Measurements from ENCODE around the gene CRELD1.
"Not testable (repeated sequence)": the region's sequence is repeated elsewhere in the genome, so short reads cannot be mapped to it uniquely, and the experiment has no call there.

The CRELD1 gene

DNA sequence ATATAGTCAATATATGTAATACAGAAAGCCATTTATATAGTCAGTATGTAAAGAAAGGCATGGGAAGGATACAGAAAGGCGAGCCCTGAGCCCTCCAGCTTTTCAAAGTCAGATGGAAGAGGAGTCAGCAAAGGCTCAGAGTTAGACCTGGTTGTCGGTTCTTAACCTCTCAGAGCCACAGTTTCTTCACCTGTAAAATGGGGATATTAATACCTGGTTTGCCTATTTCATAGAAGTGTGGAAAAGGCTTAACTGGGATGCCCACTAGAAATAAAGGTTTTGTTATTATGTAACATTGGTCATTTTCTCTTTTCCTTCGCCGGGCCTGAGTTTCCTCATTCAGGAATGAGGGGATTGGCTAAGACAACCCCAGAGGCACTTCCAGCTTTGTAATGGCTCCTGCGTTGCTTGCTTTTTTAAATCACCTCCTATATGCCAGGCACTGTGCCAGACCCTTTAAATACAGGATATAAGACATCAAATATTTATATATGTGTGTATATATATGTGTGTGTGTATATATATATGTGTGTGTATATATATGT lies 2.4 kb downstream of the CRELD1 start:
- DNase-seq: peak; percentile 42 to 47

DNA sequence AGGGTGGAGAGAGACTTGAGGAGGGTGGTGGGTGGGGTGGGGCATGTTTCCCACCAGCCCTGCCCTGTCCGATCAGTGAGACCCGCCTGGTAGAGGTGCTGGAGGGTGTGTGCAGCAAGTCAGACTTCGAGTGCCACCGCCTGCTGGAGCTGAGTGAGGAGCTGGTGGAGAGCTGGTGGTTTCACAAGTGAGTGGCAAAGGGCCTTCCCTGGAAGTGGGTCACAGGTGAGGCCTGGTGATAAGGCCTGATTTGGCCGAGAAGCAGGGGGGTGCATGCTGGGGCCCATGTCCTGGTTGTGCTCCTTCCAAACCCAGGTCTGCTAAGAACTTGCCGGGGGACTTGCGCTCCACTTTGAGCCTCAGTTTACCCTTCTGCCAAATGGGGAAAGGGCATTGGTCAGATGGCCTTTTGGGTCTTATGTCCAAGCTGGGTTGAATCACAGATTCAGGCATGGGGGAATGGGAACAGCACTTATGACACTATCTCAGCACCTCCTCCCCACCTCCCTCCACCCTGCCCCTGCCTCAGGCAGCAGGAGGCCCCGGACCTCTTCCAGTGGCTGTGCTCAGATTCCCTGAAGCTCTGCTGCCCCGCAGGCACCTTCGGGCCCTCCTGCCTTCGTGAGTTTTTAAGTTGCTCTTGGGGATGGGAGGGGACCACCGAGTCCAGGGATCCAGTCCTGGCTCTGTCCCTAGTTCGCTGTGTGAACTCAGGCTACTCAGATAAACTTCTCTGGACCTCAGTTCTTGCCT lies 4.0 kb downstream of the CRELD1 start:
- no peak for DNase-seq

DNA sequence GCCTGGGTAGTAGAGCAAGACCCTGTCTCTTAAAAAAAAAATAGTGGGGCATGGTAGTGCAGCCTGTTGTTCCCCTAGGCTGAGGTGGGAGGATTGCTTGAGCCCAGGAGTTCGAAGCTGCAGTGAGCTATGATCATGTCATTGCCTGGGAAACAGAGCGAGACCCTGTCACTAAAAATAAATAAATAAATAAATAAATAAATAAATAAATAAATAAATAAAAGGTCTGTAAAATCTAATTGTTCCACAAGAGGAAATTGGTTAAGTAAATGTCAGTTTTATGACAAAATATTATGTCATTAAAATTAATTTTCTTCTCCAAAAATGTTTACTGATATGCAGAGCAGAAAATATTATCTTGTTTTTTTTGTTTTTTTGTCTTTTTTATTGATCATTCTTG lies 5.3 kb downstream of the CRELD1 start:
- no peak for DNase-seq

DNA sequence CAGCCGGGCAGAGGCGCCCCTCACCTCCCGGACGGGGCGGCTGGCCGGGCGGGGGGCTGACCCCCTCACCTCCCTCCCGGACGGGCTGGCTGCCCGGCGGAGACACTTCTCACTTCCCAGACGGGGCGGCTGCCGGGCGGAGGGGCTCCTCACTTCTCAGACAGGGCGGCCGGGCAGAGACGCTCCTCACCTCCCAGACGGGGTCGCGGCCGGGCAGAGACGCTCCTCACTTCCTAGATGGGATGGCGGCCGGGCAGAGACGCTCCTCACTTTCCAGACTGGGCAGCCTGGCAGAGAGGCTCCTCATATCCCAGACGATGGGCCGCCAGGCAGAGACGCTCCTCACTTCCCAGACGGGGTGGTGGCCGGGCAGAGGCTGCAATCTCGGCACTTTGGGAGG lies 6.3 kb downstream of the CRELD1 start:
- not testable (repeated sequence) for DNase-seq

GRCh38 chr3:9940746-9941145 lies 7.1 kb downstream of the CRELD1 start:
- DNase-seq: no peak

- no peak for DNase-seq
Observed at GRCh38 chr3:9942164-9942563, 8.5 kb downstream of the CRELD1 start.

DNA sequence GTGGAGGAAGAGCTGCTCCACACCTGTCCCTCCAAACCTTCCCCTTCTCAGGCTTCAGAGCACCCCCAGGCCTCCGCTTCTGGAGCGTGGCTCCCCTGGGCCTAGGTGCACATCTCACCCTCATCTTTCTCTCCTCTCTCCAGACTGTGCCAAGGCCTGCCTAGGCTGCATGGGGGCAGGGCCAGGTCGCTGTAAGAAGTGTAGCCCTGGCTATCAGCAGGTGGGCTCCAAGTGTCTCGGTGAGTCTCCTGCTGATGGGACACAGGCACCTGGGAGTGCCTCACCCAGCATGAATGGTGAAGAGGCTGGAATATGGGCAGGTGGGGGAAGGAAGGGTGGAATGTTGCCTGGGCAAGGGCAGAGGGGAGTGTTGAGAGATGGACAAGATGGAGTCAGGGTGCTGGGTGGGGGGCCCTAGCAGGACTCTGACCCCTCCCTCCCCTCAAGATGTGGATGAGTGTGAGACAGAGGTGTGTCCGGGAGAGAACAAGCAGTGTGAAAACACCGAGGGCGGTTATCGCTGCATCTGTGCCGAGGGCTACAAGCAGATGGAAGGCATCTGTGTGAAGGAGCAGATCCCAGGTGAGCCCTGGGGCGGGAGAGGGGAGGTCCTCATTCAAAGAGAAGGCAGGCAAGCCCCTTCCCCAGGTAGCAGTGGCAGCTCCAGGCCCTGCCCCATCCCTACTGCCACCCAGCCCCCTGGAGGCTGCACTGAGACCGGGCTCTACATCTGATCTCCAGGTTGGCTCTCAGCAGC lies 9.5 kb downstream of the CRELD1 start:
- DNase-seq: no peak

DNA sequence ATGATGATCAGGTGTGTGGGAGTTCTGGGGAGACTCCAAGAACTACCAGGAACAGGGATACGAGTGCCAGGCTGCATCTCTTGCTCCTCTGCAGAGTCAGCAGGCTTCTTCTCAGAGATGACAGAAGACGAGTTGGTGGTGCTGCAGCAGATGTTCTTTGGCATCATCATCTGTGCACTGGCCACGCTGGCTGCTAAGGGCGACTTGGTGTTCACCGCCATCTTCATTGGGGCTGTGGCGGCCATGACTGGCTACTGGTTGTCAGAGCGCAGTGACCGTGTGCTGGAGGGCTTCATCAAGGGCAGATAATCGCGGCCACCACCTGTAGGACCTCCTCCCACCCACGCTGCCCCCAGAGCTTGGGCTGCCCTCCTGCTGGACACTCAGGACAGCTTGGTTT lies 10.6 kb downstream of the CRELD1 start:
- no peak for DNase-seq

DNA sequence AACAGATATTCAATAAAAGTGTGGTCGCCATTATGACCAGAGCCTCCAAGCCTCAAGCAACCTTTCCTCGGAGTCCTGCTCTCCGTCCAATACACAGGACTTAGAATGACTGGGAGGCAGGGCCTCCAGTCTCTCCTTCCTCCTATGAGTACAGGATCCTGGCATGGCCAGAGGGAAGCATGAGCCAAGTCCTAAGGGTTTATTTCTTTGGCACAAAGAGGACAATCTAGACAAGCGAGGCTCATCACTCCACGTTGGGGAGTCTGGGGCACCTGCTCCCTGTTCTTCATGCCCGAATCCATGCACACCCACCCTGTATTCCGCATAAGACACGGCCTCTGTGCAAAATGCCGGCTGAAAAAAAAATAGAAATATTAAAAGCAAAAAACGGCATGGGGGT lies 11.7 kb downstream of the CRELD1 start:
- no peak for DNase-seq

GRCh38 chr3:9946112-9947024 lies 12.7 kb downstream of the CRELD1 start:
- DNase-seq: peak; percentile 90 to 91

GRCh38 chr3:9947025-9947995 lies 13.7 kb downstream of the CRELD1 start:
- DNase-seq: no peak

- no peak for DNase-seq
Observed at GRCh38 chr3:9948586-9948985, 15.0 kb downstream of the CRELD1 start.

DNA sequence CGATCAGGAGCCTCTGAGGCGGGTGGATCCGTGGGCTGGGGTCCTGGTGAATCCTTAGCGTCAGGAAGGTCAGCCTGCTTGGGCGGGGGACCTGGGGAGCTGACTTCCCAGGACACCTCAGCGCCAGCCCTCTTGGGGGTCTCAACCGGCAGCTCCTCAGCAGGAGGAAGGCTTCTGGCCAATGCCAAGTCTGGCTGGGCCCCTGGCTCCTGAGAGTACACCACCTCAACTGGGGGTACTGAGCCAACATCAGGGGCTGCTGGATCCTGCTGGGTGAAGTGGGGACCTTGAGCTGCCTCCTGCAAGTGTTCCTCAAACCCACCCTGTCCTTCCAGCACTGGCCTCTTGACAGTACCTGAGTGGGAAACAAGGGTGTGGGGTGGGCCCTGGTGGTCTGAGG lies 15.5 kb downstream of the CRELD1 start:
- no peak for DNase-seq

- no peak for DNase-seq
Observed at GRCh38 chr3:9949626-9950025, 16.0 kb downstream of the CRELD1 start.

DNA sequence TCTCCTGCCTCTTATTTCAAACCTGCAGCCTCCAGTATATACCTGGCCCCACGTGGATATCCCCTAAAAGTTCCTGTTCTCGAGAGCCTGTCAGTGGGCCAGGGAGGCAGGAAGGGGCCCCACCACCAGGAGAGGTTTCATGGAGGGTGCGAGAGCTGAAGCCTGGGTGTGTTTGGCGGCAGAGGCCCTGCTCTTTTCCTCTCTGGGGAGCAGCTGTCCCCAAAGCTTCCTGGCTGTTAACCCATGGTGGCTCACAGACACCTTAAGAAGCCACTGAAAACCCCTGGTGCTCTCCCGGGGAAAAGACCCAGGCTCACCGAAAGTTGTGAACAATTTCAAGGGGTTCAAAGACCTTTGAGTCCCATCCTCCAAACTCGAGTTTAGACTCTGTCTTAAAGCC lies 17.5 kb downstream of the CRELD1 start:
- no peak for DNase-seq

GRCh38 chr3:9951598-9951961 lies 17.9 kb downstream of the CRELD1 start:
- DNase-seq: no peak

DNA sequence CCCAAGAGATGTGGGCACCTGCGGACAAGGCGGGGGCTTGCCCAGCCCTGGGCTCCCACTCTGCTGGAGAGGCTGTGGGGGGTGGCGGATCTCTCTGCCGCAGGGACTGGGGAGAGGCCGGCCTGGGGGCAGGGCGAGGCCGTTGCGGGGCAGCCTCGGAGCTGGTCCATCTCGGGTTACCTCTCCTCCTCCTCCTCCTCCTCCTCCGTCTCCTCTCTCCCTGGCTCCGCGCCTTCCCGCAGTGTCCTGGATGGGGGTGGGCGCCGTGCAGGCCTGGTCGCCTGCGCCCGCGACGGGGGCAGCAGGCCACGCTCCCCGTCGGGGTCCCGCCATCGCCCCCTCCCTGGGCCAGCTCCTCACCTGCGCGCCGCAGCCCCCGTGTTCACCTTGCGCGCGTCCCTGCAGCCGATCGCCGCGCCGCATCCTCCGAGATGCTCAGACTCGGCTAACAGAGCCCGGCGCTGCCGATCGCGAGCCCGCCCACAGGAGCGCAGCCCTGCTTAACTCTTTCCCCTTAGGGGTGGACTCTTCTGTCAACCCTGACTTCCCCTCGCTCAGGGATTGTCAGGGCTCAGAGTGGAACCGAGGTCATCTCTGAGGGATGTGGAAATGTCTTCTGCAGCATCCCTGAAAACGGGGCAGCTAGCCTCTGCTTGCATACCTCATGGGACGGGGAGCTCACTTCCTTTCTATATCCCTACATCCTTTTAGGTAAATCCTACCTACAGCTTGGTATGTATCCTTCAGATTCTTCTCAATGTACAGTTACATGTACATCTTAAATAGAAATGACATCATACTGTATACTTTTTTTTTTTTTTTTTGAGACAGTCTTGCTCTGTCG lies 18.6 kb downstream of the CRELD1 start, which contains the start of gene PRRT3:
Gene PRRT3, minus strand, starts transcription at position 447 of the 844 bp plus-strand sequence. CDS start 2,293 bp downstream, outside the sequence.
- peak; percentile 62 to 72 for DNase-seq

GRCh38 chr3:9955067-9955502 lies 21.5 kb downstream of the CRELD1 start:
- DNase-seq: no peak

DNA sequence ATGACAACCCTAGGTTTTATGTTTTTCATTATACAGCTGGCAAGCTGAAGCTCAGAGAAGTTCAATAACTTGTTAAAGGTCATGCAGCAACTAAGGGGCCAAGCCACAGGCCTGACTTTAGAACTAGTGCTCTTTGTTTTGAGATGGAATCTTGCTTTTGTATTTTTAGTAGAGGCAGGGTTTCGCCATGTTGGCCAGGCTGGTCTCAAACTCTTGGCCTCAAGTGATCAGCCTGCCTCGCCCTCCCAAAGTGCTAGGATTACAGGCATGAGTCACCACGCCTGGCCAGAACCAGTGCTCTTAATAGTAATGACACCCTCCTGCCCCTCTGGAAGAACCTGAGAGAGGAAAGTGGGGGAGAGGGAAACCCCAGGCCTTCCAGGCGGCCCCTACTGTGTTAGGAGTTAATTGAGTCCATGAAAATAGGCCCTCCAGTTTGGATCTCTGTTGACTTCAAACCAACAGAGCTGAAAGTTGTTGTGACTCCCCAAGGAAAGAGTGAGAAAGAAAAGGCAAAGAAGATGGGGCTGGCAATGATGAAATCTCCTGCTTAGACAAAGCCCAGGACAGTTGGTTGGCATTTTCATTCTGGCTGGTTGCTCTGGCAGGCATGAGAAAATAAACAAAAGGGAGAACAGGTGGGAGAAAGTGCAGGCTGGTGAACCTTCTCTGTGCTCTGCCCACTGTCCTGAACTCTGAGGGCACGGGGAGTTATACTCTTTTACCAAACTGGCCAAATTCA lies 22.1 kb downstream of the CRELD1 start:
- no peak for DNase-seq

- DNase-seq: peak in 1 of 2 donors; percentile 15
Observed at GRCh38 chr3:9957214-9957613, 23.6 kb downstream of the CRELD1 start.

All from inflammatory macrophage (primary cell).